Skeletal muscle satellite cell (primary cell): ENCODE measurements around the gene CELF5. TPM values are rescaled to one million over a fixed set of nuclear protein-coding genes. Genes with fewer than 3 reads are reported as not detected.

Experiments used
- H3K27me3 ChIP-seq: 2 replicates; pipeline ENCODE4 v1.7.0; 2013; ENCODE audit warnings: low read length; ENCODE audit not compliant: control insufficient read depth, insufficient read depth
- H3K36me3 ChIP-seq: 2 replicates; pipeline ENCODE4 v1.7.0; 2013; ENCODE audit warnings: mild to moderate bottlenecking, control low read depth, low read length; ENCODE audit not compliant: insufficient read depth
- H3K4me1 ChIP-seq: 2 replicates; pipeline ENCODE4 v1.7.0; 2013; ENCODE audit warnings: low read length; ENCODE audit not compliant: control insufficient read depth, insufficient read depth
- H3K4me2 ChIP-seq: 2 replicates; pipeline ENCODE4 v1.7.0; 2013; ENCODE audit warnings: mild to moderate bottlenecking, low read length
- H3K4me3 ChIP-seq: 2 replicates; pipeline ENCODE4 v1.7.0; 2013; ENCODE audit warnings: low read length
- H3K9ac ChIP-seq: 2 replicates; pipeline ENCODE4 v1.7.0; 2013; ENCODE audit warnings: mild to moderate bottlenecking, low read depth, low read length, moderate library complexity
- H3K9me3 ChIP-seq: replicated peaks from 2 replicates; pipeline ENCODE4 v1.7.0; 2013; ENCODE audit warnings: mild to moderate bottlenecking, control low read depth, low read length
- total RNA-seq: library from RNA; depleted of rRNA; stranded (reverse); fragments of >200 nt; gene quantifications from 2 replicates; pipeline ENCODE4 v1.2.3, GENCODE V29; 2012; rRNA removed

CELF5 gene
- under 0.01 TPM in 1 of 2 replicates, not detected in the other for total RNA-seq

- H3K27me3 ChIP-seq = peaks cover 39% of the 10 kb centered on the region
- H3K9me3 ChIP-seq = no peaks in the 10 kb centered on the region
- H3K4me1 ChIP-seq = no peaks in the 10 kb centered on the region
- H3K4me2 ChIP-seq = peak within 1 kb of the TSS; percentile 70
- no peaks in the 10 kb centered on the region for H3K36me3 ChIP-seq
- peak within 1 kb of the TSS; percentile 47 for H3K4me3 ChIP-seq
- H3K9ac ChIP-seq = no peak within 1 kb of the TSS
Observed at GRCh38 chr19:3224346-3225168, at the start of gene CELF5. TSS of gene CELF5 (plus strand) at chr19:3224661. CDS start at chr19:3224740, 79 bp downstream.

GRCh38 chr19:3175781-3176714 is 48.4 kb upstream of the CELF5 start:
- no peaks in the 10 kb centered on the region for H3K36me3 ChIP-seq
- peaks cover 16% of the 10 kb centered on the region for H3K4me1 ChIP-seq
- no peak overlapping the region for H3K9ac ChIP-seq
- H3K27me3 ChIP-seq = peaks cover 7% of the 10 kb centered on the region
- H3K4me3 ChIP-seq = no peak overlapping the region
- no peak overlapping the region for H3K4me2 ChIP-seq
- H3K9me3 ChIP-seq = no peaks in the 10 kb centered on the region

GRCh38 chr19:3176715-3177501 is 47.6 kb upstream of the CELF5 start:
- Histone ChIP-seq H3K27me3 (peaks cover 1% of the 10 kb centered on the region), H3K36me3 (no peaks in the 10 kb centered on the region), H3K4me3 (no peak overlapping the region), H3K9ac (no peak overlapping the region), H3K4me2 (peak overlapping the region; percentile 28), H3K9me3 (no peaks in the 10 kb centered on the region), H3K4me1 (peaks cover 16% of the 10 kb centered on the region)

DNA sequence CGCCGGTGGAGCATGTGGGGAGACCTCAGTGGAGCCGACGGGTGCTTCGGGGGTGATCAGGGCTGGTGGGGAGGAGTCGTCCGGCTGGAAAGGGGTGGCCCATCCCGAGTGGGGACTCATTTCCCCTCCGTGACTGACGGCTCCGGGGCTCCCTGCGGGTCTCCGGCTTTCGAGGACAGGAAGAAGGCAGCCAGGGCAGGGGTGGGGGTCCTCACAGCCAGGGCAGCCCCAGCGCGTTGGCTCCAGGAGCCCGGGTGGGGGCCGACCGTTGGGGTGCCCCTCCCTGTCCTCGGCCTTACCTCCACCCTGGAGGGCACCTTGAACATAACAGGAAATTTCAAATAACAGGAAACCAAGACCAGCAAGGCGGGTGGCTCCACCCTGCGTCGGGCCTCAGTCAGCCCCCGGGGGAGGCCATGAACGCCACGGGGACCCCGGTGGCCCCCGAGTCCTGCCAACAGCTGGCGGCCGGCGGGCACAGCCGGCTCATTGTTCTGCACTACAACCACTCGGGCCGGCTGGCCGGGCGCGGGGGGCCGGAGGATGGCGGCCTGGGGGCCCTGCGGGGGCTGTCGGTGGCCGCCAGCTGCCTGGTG is 46.0 kb upstream of the CELF5 start, which contains the start of gene S1PR4:
Gene S1PR4 (plus strand): TSS at position 393 of the 596 bp plus-strand sequence. CDS start 24 bp downstream, at position 417.
- Histone ChIP-seq H3K9me3 (no peaks in the 10 kb centered on the region), H3K4me3 (no peak within 1 kb of the TSS), H3K4me2 (no peak within 1 kb of the TSS), H3K36me3 (no peaks in the 10 kb centered on the region), H3K4me1 (peaks cover 16% of the 10 kb centered on the region), H3K27me3 (no peaks in the 10 kb centered on the region), H3K9ac (no peak within 1 kb of the TSS)

- no peaks in the 10 kb centered on the region for H3K9me3 ChIP-seq
- H3K9ac ChIP-seq = no peak overlapping the region
- H3K4me2 ChIP-seq = no peak overlapping the region
- no peaks in the 10 kb centered on the region for H3K36me3 ChIP-seq
- no peak overlapping the region for H3K4me3 ChIP-seq
- H3K27me3 ChIP-seq = no peaks in the 10 kb centered on the region
- H3K4me1 ChIP-seq = peaks cover 16% of the 10 kb centered on the region
Observed at GRCh38 chr19:3178973-3179738, 45.3 kb upstream of the CELF5 start.

- no peaks in the 10 kb centered on the region for H3K27me3 ChIP-seq
- no peaks in the 10 kb centered on the region for H3K36me3 ChIP-seq
- H3K4me1 ChIP-seq = peaks cover 16% of the 10 kb centered on the region
- H3K9ac ChIP-seq = no peak overlapping the region
- H3K4me2 ChIP-seq = no peak overlapping the region
- no peak overlapping the region for H3K4me3 ChIP-seq
- H3K9me3 ChIP-seq = no peaks in the 10 kb centered on the region
Observed at GRCh38 chr19:3179739-3180293, 44.6 kb upstream of the CELF5 start.

DNA sequence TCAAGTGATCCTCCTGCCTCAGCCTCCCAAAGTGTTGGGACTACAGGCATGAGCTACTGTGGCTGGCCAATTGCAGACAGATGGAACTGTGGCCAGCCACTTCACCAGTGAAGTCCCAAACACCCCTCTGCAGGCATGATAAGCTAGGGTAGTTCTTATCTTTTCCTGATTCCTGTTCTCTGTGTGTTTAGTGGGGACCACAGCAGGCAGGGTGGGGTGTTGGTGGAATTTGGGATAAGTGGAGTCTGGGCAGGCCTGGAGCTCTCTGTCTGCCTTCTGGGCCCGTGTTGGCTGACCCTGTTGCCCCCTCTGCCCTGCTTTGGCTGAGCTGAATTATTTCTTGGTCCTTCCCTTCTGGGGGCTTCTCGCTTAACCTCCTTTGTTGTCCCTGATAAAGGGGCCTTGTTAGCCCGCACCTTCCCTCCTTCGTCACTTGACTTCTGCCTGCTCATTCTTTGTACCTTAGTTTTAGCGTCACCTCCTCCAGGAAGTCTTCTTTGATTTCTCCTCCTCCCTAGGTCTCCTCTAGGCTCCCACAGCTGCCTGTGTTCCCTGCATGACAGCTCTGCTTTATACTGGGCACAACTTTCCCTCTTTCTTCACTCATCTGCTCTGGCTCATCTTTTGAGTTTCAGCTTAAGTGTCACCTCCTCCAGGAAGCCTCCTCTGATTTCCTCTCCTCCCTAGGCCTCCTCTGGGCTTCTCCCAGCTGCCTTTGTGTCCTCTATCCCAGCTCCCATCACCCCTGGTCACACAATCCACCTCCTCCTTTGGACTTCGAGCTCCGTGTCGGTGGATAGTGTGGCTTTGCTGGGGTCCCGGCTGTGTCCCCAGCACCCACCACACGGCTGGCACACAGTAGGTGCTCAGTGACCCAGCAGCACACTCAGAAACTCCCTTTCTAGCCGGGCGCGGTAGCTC is 40.5 kb upstream of the CELF5 start:
- no peak overlapping the region for H3K4me3 ChIP-seq
- H3K4me1 ChIP-seq = peaks cover 14% of the 10 kb centered on the region
- H3K4me2 ChIP-seq = no peak overlapping the region
- H3K9me3 ChIP-seq = no peaks in the 10 kb centered on the region
- H3K27me3 ChIP-seq = no peaks in the 10 kb centered on the region
- no peak overlapping the region for H3K9ac ChIP-seq
- peaks cover 3% of the 10 kb centered on the region for H3K36me3 ChIP-seq

GRCh38 chr19:3184847-3185460 is 39.5 kb upstream of the CELF5 start:
- Histone ChIP-seq H3K36me3 (peaks cover 6% of the 10 kb centered on the region), H3K9me3 (no peaks in the 10 kb centered on the region), H3K4me3 (peak overlapping the region; percentile 98), H3K9ac (peak overlapping the region; percentile 92), H3K4me2 (peak overlapping the region; percentile 94), H3K27me3 (no peaks in the 10 kb centered on the region), H3K4me1 (peaks cover 14% of the 10 kb centered on the region)

DNA sequence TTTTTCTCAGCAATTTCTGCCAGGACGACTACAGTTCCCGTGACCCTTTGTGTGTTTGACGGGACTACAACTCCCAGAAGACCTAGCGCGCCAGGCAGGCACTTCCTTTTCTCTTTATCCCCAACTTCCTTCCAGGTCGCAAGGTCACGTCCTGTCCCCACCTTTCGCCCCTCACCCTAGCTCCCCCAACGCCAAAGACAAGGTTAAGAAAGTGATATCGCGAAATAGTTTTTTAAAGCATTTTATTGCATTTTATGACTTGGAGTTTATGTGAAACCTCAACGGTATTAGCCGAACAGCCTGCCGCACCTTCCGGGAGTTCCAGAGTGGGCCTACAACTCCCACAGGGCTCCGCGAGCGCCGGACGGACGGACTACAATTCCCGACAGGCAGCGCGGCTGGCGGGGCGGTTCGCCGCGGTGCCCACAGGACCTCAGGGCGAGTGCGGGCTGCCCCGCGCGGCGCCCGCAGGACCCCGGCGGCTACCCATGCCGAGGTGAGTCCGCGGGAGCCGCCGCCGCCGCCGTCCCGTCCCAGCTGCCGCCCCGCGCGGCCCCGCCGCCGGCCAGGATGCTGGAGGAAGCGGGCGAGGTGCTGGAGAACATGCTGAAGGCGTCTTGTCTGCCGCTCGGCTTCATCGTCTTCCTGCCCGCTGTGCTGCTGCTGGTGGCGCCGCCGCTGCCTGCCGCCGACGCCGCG is 38.9 kb upstream of the CELF5 start, which contains the start of gene NCLN:
Gene NCLN (plus strand): TSS at position 470 of the 699 bp plus-strand sequence. CDS start 101 bp downstream, at position 571.
- H3K9ac ChIP-seq = peak within 1 kb of the TSS; percentile 92
- peak within 1 kb of the TSS; percentile 98 for H3K4me3 ChIP-seq
- peaks cover 14% of the 10 kb centered on the region for H3K4me1 ChIP-seq
- no peaks in the 10 kb centered on the region for H3K27me3 ChIP-seq
- H3K9me3 ChIP-seq = no peaks in the 10 kb centered on the region
- H3K36me3 ChIP-seq = peaks cover 6% of the 10 kb centered on the region
- H3K4me2 ChIP-seq = peak within 1 kb of the TSS; percentile 94
